Activated T-cell treated with anti-CD3 and anti-CD28 coated beads, Interleukin-2, amount 50 U/mL, for 1 hour (primary cell): ENCODE data around the gene MRPS6.

ENCODE experiments used
- DNase-seq: peaks from one replicate; pipeline ENCODE4 v3.0.0-alpha.2; 2020

The MRPS6 gene

DNA sequence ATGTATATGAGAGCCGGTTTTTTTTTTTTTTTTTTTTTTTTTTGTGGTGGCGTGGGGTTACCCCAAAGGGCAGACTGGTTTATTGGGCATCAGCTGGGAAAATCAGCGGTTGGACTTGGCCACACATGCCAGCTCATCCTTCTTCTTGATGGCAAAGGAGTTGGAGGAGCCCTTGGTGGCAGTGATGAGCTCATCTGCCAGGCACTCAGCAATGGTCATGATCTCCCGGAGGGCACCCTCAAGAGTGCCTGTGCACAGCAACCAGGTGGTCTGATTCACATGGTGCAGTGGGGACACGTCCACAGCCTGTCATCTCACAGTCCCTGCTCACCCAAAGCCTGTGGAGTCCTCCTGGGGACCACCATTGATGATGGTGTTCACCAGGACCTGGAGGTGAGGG is 62.0 kb downstream of the MRPS6 start:
- DNase-seq, result no peak

DNA sequence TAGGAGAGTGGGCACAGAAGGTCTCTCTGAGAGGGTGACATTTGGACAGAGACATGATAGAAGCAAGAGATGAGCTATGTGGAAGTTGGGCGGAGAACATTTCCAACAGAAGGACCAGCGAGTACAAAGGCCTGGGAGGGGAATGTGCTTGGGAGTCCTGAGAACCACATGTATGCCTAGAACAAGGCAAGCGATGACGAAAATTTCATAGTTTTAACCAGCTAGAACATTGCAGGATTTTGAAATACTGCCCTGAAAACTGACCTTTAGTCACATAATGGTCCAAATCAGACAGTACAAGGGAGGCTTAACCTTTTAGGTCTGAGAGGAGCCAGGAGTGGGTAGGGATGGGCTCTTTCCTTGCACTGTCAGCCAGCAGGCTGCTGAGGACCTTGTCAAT is 68.0 kb downstream of the MRPS6 start:
- DNase-seq, result no peak

DNA sequence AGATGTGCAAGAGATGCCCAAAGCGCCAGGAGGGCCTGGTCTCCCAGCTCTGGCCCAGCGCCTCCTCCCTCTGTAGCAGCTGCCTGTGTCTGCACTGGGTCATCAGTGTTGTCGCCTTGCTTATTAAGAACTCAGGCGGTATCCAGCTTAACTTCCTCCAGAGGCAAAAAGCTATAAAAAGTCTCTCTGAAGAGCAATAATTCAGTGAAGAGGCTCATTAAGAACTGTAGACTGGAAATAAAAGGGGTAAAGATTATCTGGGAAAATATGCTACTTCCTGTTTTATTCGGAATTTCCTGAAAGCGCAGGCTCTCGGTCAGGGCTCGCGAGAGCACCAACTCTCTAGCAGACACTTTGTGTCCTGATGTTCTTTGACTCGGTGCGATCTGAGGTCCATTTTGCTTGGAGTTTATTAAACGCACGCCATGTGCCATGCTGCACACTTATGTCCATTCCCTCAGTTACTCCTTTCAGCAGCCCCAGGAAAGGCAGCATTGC is 70.4 kb downstream of the MRPS6 start:
- DNase-seq, result no peak

DNA sequence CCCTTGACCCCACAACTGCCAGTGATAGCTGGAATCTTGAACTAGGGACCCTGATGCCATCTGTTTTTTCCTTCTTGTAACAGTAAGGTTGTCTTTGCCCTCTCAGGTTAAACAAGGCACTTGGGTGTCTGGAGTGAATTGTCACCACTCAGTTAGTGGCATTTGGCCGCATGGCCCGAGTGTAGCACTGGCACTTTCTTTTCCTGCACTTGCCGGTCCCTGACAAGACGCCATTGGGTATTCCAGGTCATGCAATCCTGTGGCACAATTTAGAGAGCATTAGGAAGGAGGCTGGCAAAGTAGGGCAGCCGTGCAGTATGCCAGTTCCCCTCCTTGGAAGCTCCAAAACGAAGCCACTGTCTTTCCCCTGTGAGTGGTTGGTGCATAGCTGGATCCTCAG is 70.8 kb downstream of the MRPS6 start:
- no peak for DNase-seq

DNA sequence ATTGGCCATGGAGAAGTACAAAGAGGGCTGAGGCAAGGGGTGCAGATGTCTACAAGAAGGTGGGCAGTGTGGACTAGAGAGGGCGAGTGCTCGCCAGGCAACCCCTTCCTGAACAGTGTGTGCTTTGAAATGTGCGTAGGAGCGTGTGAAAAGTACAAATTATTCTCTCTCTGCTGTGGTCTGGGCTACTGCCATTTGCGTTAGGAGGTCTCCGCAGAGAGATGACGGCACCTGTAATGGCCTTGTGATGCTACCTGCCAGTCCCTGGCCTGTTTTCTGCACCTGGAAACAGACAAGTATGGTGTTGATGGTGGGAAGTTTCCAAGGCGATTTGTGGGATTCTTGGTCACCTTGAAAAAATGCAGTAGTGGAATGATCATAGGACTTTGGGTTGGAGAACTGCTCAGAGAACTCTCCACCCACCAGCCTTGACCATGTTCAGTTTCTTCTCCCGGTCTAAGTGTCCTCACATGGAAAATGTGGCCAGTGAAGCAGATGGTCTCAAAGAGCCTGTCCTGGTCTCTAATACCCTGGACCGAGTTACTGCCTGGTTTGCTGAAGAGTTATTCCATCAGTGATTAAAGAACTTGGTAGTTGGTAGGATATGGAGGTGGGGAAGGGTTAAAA is 74.5 kb downstream of the MRPS6 start:
- no peak for DNase-seq

DNA sequence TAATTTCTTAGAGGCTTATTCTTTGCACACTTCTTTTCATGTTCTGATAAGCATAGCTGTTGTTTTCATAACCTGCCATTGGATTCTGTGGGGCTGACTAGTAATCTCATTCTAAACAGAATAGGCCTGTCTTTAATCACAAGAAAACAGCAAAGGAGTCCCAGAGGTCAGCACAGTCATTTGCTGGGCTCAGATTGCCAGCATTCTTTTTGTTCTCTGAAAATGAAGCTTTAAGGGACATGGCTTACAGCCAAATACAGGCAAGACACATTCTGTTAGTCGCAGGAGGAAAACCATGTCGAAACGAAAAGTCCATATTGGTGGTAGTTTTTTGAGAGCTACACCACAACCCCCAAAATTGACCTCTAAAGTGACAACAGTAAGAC is 75.0 kb downstream of the MRPS6 start:
- no peak for DNase-seq

DNA sequence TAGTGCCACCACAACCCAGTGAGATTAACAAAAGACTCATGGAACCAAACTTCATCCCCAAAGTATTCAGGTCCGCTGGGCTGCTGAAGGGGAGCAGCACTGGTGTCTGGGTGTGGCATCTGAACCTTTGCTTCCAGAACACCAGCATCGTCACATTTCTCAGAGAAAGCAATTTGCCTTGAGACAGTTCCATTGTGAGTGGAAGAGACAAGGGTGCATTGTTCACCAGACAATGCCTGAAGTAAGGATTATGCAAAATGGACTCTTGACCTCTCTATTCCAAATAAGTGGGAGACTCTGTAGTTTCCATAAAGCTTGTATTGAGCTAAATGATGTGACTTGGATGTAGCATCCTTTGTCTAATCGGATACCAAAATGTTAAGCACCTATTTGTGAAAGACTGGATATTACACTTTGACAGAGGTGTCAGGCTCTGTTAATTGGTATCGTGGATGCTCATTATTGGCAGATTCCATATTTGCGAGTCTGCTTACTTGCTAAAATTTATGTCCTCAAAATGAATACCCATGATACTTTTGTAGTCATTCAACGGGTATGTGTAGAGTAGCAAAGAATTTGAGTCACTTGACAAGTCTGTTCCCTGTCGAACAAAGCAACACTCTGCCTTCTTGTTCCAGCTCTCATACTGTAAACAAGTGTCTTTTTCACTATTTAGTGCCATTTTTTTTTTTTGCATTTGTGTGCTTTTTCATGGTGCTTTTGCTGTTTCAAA is 75.6 kb downstream of the MRPS6 start:
- no peak for DNase-seq

DNA sequence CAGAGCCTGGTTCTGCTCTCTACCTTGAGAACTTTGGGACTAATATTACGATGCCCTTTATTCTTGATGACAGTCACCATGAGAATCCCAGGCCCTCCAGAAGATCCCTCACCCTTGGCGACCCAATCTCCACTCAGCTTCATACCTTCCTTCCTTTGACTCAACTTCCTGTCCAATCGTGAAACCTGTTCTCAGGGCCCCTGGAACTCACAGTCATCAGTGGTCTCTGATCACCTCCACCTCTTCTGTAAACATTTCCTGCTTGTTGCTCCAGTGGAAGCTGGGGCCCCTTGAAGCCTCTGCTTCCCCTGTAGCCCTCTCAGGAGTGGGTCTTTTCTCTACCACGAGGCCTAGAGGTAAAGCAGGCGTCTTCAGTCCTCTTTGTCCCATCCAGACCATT is 79.1 kb downstream of the MRPS6 start:
- no peak for DNase-seq

DNA sequence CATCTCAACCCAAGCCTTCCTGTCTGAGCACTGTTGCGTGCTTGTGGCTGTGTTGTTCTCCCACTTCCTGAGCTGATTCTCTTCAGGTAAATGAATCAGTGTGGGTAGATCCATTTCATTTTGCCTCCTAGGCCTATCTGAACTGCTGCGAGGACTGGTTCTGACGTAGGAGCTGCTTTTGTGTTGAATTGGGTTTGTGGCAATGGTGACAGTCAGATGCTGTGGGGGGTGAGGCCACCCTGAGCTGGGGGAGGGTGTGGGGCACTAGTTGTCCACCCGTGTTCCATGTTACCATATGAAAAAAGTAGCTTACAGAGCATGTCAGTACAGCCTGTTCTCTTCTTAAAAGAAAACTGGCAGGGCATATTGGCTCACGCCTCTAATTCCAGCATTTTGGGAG is 81.5 kb downstream of the MRPS6 start:
- no peak for DNase-seq

DNA sequence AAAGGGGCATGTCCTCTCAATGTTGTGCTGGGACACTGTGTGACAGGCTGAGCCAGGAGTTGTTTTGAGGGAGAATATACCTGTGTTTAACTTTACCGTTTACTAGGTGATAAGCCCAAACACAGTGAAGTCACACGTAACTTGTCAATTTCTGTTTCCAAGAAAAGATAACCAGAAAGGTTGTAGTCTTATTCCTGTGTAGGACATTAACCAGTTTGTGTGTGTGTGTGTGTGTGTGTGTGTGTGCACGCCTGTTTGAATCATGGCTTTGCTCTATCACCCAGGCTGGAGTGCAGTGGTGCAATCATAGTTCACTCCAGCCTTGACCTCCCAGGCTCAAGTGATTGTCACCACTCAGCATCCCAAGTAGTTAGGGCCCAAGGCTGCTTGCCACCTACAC is 83.6 kb downstream of the MRPS6 start:
- DNase-seq, result no peak

DNA sequence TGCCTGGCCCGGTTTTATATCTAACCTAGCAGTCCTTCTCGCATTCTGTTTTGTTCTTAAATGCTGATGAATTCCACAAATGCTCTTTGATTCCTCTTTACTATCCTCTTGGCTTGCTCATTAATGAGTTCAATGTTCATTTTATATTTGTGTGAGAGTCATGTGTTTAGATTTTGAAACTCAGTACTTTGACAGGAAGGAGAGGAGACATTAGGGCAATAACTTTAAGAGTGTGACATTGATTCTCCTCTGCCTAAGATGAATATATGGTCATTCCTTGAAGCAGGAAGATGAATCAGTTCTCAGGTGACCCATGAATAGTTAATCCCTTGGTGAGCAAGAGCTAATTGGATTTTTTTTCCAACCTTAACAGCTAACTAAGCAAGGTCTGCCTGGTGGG is 84.1 kb downstream of the MRPS6 start:
- no peak for DNase-seq

DNA sequence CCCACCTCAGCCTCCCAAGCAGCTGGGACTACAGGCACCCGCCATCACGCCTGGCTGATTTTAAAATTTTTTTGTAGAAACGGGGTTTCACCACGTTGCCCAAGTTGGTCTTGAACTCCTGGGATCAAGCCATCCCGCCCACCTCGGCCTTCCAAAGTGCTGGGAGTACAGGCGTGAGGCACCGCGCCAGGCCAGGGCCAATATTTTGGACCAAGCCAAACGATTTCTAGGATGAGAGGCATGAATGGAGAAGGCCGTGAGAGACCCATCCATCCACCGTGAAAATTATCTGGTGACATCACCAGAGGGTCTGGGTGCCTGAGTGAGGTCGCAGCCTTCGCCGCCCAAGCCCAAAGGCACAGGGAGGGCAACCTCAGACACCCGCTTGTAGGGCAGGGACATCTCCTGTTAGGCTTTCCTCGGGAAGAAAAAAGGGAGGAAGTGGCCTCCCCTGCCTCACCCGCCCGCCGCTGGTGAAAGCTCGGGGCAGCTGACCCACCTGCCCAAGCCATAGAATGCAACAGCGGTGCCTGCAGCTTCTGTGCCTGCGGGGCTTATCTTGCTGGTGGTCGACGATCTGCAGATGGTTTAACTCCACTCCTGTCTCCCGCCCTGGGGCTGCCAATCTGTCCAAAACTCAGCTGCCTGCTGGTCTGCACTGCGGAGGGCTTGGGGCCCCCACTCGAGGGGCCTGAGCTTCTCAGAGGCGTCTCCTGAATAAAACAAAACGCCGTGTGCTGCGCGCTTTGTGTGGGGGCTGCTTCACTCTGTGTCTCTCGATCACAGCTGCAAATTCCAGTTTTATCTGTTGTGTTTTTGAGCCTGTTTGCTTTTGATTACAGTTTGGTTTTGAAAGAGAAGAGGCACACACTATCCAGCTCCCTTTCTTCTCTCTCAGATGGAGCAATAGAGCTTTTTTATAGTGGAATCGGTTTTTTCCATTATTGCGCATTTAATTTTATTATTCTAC is 85.8 kb downstream of the MRPS6 start:
- no peak for DNase-seq

DNA sequence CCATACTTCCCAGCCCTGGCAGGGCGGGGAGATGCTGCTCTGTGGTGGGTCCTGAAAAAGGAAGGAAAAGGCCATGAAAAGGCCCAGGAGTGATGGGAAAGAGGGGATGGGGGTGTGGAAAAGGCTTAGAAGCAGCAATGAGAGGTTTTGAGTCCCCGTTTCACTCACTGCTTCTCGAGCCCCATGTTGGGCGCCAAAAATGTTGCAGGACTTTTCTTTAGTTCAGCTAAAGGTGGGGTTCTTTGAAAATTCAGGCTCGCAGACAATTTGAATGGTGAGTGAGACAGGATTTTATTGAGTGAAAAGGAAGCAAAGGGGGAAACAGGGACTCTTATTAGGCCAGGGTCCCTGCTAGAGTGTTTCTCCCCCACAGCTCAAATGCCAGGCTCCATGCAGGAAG is 93.1 kb downstream of the MRPS6 start:
- DNase-seq, result no peak

DNA sequence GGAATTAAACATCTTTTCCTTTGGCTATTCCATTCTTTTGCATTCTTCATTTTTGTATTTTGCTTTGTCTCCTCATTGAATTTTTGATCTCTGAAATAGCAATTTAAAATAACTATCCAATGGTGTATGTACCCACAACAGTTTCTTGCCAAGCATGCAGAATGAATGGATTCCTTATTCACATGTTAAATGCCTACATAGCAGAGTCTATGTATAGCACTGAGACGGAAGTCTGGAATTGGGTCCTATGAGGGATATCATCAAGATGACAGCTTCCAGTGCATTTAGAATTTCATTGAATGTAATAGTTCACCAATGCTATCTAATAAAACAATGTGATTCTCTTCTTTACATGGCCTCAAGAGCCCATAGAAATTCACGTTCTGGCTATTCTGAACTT is 97.5 kb downstream of the MRPS6 start:
- DNase-seq, result no peak

DNA sequence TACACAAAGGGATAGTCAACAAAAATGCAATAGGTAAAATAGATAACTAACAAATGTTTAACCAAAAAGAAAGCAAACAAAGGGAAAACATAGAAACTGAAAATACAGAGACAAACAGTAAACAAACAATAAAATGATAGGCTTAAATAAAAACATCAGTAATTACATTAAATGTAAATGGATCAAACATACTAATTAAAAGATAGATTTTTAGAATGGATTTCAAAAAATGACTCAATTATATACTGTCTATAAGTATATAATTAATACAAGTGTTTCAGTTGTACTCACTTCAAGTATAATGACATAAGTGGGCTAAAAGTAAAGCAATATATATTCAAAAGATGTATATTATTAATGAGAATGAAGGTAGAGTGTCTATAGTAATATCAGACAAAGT is 101.1 kb downstream of the MRPS6 start:
- DNase-seq, result no peak

DNA sequence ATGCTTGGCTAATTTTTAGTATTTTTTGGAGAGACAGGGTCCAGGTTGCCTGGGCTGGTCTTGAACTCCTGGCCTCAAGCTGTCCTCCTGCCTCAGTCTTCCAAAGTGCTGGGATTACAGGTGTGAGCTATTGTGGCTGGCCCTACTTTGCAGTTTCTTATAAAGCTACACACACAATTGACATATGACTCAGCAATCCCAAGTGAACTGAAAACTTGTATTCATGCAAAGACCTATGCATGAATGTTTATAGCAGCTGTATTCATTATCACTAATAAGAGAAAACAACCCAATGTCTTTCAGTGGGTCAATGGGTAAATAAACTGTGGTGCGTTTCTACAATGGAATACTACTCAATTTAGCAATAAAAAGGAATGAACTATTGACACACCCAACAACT is 103.1 kb downstream of the MRPS6 start:
- no peak for DNase-seq

DNA sequence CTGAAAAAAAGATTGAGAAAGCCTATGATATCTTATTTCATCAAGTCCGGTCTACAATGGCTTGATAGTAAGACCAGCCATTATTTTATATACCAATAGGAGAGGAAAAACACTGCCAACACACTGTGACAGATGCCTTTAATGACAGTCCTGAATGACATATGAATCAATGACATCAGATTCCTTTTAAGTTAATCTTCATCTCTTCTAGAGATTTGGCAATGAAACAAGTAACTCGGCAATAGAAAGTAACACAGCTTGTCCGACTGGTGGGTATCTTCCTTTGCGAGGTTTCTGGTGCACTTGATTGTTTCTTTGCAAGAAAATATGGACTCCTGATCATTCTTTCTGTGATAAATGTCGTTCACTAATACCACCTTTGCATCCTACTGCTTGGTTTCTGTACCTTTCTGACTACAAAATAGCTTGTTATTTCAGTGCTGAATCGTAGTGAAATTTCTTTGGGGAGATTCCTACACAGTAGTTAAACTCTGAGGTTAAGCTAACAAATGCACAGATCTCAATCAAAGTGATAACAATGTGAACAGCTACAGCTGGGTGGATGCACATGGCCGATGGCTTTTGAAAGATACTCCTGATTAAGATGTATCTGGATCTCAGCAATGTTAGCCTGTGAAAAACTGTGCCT is 104.7 kb downstream of the MRPS6 start:
- no peak for DNase-seq

DNA sequence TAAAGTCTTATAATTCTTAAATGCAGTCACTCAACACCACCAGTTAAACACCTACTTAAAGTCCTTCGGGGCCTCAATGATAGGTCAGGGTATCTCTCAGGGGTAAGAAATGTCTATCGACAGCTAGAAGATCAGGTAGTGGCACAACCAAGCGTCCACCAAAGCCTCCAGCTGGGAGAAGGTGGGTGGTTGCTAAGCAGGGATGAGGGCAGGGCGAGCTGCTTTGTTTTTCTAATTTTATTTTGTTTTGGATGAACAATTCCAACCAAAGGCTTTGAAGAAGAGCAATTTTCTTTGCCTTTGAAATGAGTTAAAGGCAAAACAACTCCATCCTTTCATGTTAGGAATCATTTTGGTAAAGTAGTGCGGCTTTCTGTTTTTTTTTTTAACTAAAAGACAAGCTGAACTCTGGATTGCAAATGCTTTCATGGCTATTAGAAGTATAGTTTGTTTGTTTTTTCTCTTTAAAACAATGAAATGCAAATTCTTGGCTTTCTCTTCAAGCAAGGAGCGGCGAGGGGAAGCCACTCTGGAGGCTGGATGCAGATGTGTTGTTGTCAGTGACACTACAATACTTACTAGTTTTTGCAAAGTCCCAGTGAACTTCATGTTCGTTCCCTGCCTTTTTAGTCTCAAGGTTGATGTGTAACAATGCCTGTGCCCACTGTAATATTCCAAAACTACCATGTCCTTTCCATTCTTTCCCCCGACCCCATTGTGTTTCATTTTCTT is 106.0 kb downstream of the MRPS6 start:
- DNase-seq, result no peak

DNA sequence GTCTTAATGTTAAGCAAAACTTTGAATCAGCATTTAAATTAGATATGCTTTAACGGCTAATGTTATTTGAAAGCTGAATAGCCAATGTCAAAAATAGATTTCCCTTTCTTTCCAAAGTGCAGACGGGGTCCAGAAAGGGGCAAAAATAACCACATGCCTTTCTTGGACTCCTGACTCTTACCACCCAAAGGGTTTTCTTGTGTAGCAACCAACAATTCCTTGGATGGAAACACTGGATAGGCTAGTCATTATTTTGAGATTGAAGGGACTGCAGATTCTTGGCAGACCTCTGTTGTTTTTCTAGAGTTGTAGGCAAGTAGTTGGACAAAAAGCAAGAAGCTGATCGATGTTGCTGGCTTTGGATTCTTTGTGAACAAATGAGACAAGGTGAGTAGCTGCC is 107.0 kb downstream of the MRPS6 start:
- no peak for DNase-seq

DNA sequence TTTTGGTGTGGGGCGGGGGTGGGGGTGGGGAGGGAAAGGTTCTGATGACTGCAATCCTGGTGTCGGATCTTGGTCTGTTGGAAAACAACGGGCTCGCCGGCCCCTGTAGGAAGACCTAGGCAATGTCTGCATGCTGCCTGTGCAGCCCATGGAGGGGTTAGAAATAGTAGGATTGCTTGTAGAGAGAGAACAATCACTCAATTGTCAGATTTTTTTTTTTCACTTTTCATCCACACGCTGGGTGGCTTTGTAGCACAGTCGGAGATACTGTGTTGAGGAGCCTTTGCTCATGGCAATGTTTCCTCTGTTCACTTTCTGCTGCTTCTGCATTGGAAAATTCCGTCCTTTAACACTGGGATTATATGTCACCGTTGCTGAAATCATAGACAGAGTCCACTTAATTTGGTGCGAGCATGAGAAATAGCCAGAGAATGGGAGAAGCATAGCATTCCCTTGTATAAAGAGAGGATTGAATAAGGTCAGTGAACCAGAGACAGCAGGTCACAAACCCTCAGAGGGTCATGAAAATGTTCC is 107.5 kb downstream of the MRPS6 start:
- DNase-seq, result no peak

DNA sequence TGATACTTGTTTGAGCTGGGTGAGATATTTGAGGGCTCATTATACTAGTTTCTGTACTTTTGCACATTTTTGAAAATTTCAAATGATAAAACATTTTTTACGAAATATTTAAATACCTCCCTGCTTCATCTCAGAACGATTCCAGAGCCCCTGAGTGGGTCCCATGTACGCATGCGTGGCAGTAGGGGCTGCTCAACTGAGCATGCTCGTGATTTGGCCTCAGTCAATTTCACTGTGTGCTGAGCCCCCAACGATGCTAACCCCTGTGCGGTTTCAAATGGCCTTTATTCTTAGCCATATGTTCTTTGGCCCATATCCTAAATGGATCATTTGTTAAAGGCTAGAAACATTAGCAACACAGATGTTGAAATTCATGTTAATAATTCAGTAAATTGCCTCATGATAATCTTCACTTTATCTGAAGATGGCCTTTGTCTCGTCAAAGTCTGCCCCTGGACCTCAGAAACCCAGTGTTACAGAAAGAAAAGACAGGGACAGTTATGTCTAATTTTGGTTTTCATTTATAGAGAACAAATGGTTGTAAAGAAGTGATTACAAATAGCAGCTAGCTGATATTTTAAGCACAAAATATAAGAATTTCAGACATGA is 108.2 kb downstream of the MRPS6 start:
- no peak for DNase-seq

DNA sequence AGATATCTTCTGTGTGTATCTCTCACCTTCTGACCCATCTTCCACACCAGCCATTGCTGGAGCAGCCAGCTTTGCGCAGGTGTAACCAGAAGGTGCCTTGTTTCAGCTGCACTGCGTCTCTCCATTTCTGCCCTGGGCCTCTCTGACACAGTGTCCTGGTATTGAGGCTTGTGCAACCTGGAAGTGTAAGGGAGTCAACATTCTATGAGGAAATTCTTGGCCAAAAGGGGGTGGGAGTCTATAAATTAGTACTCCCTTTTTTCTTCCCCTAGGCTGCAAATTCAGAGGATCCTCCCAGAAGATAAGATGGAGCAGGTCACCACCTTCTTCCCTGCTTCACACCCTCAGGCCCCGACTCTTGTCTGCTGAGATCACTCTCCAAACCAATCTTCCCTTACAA is 109.1 kb downstream of the MRPS6 start:
- no peak for DNase-seq
